NCI-H2107 treated with DMSO at 0.1 percent for 48 hours (cell line): ENCODE data around the gene PRRX1.

ENCODE experiments used
- DNase-seq: peaks from one replicate; lab custom pipeline; 2025; ENCODE audit not compliant: unreplicated experiment; lab: John Stamatoyannopoulos, UW

Gene PRRX1

GRCh38 chr1:170714938-170715337, 51.0 kb downstream of the PRRX1 start:
- DNase-seq, result no peak

- DNase-seq, result no peak
Measured at GRCh38 chr1:170716835-170717429, 53.0 kb downstream of the PRRX1 start.

- DNase-seq, result no peak
Measured at GRCh38 chr1:170720661-170721060, 56.7 kb downstream of the PRRX1 start.

GRCh38 chr1:170721621-170722020, 57.7 kb downstream of the PRRX1 start:
- no peak for DNase-seq

- no peak for DNase-seq
Measured at GRCh38 chr1:170723518-170723917, 59.6 kb downstream of the PRRX1 start.

GRCh38 chr1:170725326-170725725, 61.4 kb downstream of the PRRX1 start:
- no peak for DNase-seq

GRCh38 chr1:170727963-170728362, 64.0 kb downstream of the PRRX1 start:
- DNase-seq, result no peak

- DNase-seq, result no peak
Measured at GRCh38 chr1:170729225-170730002, 65.5 kb downstream of the PRRX1 start.

- no peak for DNase-seq
Measured at GRCh38 chr1:170730014-170730413, 66.1 kb downstream of the PRRX1 start.

GRCh38 chr1:170730438-170730837, 66.5 kb downstream of the PRRX1 start:
- DNase-seq, result no peak

- DNase-seq, result no peak
Measured at GRCh38 chr1:170731566-170732251, 67.8 kb downstream of the PRRX1 start.

- DNase-seq, result no peak
Measured at GRCh38 chr1:170732252-170732588, 68.3 kb downstream of the PRRX1 start.

- no peak for DNase-seq
Measured at GRCh38 chr1:170734412-170735175, 70.7 kb downstream of the PRRX1 start.

- DNase-seq, result no peak
Measured at GRCh38 chr1:170735366-170736263, 71.7 kb downstream of the PRRX1 start.

GRCh38 chr1:170739803-170740202, 75.9 kb downstream of the PRRX1 start:
- DNase-seq, result no peak

GRCh38 chr1:170741678-170742077, 77.7 kb downstream of the PRRX1 start:
- no peak for DNase-seq

GRCh38 chr1:170742600-170742999, 78.7 kb downstream of the PRRX1 start:
- no peak for DNase-seq

- no peak for DNase-seq
Measured at GRCh38 chr1:170743083-170743482, 79.2 kb downstream of the PRRX1 start.

GRCh38 chr1:170749549-170749948, 85.6 kb downstream of the PRRX1 start:
- DNase-seq, result no peak

- DNase-seq, result no peak
Measured at GRCh38 chr1:170749959-170750358, 86.0 kb downstream of the PRRX1 start.

- DNase-seq, result no peak
Measured at GRCh38 chr1:170755795-170756194, 91.9 kb downstream of the PRRX1 start.
